HG03039 (cell line): ENCODE measurements around the gene PRAMEF20.

Experiments
- ATAC-seq: cut with Tn5 transposase; IDR thresholded peaks from one replicate; pipeline ENCODE4 v1.9.1; 2021; ENCODE audit warnings: mild to moderate bottlenecking, moderate library complexity; ENCODE audit not compliant: unreplicated experiment

Gene PRAMEF20

DNA sequence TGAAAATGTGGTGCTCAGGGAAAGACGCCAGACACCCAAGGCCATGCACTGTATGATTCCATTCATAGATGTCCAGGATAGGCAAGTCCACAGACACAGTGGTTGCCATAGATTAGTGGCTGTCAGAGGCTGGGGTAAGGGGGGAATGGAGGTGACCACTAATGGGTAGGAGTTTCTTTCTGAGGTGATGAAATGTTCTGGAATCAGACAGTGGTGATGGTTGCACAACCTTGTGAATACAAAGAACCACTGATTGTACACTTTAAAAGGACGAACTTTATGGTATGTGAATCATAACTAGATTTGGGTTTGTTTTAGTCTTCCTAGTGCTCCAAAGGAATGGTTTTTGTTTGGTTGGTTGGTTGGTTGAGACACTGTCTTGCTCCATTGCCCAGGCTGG is 51.7 kb downstream of the PRAMEF20 start:
- no peak for ATAC-seq

DNA sequence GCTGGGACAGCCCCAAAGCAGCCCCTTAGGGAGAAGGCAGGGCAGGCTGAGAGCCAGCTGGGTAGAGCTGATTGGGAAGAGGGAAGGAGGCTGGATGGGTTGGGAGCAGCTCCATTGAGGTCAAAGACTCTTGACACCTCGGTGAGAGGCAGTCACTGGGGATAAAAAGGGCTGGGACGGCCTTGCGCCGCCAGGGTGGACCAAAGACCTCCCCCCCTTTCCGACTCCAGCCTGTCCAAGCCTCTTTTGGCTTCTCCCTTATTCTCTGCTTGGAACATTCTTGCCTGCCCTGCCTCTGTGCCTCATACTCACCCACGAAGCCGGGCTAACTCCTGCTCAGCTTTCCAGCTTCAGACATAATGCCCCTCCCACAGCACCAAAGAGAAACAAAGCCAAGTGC is 52.4 kb downstream of the PRAMEF20 start:
- no peak for ATAC-seq

DNA sequence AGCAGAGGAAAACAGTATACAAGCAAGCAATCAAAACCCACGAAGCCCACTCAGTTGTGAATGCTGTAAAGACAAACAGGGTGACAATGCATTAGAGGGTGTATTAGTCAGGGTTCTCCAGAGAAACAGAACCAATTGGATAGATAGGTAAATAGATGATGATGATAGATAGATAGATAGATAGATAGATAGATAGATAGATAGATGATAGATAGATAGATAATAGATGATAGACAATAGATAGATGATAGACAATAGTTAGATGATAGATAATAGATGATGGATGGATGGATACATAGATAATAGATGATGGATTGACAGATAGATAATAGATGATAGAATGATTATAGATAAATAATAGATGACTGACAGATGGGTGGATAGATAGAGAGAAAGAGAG is 55.3 kb downstream of the PRAMEF20 start:
- no peak for ATAC-seq

DNA sequence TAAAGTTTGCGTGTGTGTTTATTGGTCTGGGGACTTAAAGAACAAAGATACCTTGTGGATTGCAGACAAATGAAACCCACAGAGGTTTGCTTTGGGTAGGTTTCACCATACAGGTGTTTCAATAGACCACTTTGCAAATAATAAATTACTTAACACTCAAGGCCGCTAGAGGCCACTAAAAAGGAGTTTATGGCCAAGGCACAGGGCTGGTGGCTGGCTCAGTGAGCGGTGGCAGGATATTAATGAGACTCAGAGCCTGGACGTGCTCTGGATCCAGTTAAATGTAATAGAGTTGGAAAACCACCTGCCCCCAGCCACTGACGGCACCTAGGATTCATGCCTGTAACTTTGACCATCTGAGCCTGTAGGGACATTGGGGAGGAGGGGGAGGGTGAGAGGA is 59.1 kb downstream of the PRAMEF20 start:
- ATAC-seq: no peak
